HG03175 (cell line): ENCODE measurements around the gene RADX.
"Not testable (repeated sequence)": the region's sequence is repeated elsewhere in the genome, so short reads cannot be mapped to it uniquely, and the experiment has no call there.

Experiments
- ATAC-seq: cut with Tn5 transposase; IDR thresholded peaks from one replicate; pipeline ENCODE4 v1.9.1; 2021; ENCODE audit warnings: mild to moderate bottlenecking, moderate library complexity; ENCODE audit not compliant: unreplicated experiment

Gene RADX, protein sequence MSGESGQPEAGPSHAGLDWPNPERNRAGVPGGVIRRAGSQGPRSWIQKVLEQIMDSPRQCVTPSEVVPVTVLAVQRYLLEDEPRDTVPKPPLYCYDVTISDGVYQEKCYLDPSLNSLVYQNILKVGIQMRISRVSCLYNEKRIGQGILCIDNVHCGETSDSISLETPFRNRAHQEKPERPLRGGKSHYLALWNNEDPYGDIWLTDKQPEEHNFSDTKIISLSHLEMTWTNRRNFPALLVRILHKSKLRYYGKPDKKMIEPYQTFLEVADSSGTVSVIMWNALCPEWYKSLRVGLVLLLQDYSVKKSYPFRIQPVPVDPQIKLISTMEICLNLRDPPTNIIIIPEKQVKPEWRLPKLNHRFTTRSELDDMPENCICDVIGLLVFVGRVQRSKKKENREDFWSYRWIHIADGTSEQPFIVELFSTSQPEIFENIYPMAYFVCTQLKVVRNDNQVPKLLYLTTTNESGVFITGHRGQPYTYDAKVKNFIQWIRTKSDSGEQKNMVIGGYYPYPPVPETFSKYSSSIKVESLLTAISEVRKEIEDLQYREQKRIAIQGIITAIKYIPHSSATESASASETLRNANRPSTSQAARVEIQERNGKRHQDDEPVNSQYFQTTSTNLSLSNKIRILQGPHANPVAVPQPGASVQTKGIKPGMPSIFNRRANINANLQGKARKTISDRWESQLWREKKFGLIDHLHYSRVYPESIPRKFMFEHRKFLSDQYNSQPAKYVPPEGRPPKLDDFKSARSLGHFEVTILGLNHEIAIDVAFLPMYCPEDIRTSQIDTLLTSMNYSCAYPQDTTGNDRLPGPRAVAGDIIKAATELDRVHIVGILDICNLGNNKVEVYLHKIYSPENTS

DNA sequence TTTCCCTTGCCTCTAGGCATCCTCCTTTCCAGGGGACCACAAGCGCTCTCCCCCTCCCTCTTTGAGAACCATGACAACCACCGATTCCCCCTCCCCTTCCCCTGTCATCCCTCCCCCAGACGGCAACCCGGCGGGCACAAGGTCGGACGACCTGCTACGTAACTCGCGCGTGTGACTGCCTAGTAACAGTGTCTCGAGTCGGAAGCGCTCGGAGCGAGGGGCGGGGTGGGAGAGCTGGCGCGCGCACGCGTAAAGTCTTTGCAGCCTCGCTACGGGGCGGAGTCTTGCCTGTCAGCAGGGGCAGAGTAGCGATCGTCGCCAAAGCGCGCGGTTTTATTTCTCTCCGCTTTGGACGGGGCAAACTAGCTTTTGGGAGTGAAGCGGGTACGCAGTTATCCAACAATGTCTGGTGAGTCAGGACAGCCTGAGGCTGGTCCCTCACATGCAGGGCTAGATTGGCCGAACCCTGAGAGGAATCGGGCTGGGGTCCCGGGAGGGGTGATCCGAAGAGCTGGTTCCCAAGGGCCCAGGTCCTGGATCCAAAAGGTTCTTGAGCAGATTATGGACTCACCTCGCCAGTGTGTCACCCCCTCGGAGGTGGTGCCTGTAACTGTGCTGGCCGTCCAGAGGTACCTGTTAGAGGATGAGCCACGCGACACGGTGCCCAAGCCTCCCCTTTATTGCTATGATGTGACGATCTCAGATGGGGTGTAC, at the start of gene RADX:
RADX (plus strand) TSS at position 300 of the 714 bp plus-strand sequence; CDS start at position 403, 103 bp downstream.
- ATAC-seq, result peak; percentile 98

DNA sequence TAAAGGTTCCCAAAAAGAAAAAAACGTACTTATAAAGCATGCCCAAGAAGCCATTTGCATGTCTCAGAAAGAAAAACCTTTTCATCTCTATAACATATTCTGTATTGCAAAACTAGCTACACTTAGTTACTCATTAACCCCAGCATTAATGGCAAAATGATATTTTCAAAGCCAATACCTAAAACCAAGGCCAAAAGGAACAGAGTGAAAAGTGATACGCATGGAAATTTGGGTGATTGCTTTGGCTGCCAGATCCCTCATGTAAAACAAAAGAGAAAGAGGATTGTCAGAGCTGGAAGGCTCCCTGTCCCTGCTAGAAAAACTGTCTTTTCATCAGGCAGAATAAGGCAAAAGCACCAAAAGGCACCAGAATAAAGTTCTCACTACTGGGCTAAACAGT, 46.8 kb upstream of the RADX start:
- no peak for ATAC-seq

DNA sequence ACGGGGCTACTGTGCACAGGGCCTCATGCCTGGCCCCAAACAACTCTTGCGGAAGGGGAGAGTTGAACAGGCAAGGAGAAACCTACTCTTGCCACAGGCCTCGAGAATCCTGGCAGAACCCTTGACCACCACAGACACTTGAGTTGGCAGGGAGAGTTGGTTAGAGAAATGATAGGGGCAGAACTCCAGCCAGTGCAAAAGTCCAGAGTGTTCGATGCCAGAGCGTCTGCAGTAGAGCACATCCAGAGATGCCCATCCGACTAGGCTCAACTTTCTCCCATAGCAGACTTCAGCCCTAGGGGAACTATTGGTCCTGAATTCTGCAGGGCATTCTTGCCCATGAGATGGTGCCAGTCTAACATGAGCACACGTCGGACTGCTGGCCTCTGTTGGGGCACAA, 45.4 kb upstream of the RADX start:
- no peak for ATAC-seq

DNA sequence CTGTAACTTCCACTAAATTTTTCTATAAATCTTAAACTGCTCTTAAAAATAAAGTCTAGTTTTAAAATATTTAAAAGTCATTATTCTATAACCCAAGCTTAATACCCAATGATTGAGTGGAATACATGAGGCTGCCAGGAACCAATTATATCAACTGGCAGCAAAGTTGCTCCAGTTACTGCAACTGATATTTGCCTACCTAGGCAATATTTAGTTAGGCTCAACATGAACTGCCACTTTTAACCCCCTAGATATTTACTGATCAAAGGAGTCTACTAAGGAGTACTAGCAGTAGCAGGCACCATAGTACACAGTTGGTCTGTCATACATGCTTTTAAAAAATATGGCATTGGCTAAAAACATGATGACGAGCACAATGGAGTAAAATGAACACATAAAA, 29.9 kb upstream of the RADX start:
- ATAC-seq, result no peak

DNA sequence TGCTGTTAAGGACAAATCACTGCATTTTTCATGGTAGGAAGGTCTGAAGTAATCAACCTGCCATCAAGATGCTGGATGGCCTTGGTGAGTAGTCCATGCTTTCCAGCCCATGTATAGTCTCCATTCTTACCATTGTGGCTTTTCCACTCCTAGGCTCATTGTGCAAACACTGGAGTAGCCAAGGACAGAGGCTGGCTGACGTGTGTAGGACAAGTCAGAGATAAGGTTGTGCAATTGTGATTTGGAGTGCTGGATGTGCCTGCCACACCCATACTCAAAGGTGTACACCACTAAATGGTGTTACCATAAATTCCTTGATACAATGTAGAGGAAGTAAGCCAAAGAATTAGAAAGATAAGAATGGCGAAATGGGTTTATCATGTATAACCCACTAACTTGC, 26.3 kb upstream of the RADX start:
- ATAC-seq, result no peak

DNA sequence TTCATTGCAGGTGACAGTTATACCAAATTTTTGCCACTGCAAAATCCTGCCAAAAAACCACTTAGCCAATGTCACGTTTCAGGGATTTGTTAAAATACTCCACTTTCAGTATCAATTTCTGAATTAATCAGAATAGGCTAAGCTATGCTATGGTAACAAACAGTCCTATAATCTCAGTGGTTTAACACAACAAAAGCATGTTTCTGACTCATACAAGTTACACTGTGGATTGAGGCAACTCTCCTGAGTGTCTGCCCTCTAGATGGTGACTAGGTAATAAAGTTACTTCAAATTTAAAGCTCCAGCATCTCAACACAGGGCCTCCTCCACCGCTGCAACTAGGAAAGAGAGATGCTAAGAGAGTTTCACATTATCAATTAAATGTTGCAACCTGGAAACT, 23.0 kb upstream of the RADX start:
- no peak for ATAC-seq

DNA sequence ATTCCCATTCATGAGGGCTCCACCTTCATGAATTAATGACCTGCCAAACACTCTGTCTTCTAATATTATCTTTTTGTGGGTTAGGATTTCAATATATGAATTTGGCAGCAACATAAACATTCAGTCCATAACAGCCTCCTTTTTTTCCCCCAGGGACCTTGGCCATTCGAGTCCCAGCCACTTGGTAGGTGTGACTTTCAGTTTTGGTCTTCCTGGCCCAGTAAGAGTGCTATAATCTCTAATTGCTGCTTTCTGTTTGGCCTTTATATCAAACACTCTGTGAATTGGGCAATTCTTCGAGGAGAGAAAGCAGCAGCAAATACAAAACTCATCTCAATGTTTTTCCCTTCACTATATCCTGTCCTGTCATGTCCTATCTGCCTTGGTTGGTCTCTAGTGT, 12.4 kb upstream of the RADX start:
- ATAC-seq, result peak; percentile 92

DNA sequence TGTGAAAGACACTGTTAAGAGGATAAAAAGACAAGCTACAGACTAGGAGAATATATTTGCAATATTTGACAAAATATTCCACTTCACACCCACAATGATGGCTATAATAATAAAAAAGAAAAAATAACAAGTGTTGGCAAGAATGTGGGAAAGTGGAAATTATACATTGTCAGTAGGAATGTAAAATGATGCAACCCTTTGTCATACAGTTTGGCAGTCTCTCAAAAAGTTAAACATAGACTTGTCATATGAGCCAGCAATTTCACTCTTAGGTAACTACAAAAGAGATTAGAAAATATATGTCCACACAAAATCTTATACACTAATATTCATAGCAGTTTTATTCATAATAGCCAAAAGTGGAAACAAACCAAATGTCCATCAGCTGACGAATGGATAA, 5.2 kb upstream of the RADX start:
- no peak for ATAC-seq

DNA sequence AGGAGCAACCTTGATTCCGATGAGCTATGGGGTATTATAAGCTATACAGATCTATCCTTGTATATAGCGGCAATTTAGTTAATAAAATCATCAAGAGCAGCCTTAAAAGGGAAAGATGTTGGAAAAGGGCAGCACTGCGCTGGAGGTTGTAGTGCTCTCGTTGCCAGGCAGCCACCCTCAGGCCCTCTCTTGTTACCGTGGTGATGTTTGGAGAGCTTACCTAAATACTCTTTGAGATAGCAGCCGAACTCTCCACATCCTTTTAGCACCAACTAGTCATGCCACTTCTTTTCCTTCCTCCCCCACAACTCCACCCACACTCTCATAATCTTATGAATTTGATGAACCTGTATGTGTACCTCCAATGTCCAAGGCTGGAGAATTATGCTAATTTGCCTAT, 3.8 kb upstream of the RADX start:
- no peak for ATAC-seq

DNA sequence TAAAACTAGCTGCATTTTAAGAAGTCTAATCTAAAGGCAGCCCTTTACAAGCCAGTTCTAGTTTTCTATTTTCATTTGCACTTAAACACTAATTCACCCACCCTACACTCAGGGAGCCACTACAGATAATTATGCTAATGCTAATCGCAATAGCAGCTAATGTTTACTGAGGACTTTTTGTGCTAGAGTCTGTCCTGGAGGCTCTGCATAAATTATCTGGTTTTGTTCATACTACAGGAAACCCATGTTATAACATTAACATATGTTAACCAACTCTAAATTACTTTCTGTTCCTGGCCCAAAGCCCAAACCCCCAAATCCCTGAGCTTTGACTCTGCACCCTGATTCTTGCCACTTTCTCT, 480 bp upstream of the RADX start:
- ATAC-seq, result peak; percentile 17

DNA sequence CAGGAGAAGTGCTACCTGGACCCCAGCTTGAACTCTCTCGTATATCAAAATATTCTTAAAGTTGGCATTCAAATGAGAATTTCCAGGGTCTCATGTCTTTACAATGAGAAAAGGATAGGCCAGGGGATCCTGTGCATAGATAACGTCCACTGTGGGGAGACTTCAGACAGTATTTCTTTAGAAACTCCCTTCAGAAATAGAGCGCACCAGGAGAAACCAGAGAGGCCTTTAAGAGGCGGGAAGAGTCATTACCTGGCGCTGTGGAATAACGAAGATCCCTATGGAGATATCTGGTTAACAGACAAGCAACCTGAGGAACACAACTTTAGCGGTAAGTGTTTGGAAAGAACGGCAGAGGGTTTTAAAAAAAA, 600 bp downstream of the RADX start:
- peak; percentile 12 for ATAC-seq

DNA sequence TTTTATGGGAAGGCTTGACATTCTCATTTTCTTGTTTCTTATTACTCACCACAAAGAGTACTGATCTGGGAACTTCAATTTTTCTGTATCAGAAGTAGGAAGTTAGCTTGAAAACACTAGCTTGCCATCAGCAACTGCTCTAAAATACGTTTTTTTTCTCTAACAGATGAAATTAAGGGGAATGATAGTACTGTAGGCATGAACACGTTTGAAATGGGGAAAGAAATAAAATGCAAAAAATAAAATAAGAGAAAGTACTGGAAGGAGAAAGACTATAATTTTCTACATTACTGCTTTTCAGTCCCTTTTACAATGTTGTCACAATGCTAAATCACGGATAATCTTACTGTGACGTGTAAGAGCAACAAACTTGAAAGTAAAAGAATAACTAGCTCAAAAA, 1.5 kb downstream of the RADX start:
- ATAC-seq, result no peak

DNA sequence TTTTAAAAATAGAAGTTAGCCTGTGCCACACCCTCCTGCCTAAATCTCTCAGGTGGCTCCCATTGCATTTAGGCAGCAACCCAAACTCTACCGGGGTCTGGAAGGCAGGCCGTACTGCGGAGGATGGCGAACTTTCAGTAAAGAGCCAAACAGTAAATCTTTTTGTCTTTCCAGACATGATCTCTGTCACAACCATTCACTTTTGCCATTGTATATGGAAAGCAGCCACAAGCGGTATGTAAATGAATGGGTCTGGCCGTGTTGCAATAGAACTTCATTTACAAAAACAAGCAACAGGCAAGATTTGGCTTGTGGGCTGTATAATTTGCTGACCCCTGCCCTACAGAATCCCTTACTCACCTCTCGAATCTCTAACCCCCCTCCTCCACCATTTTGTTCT, 3.3 kb downstream of the RADX start:
- ATAC-seq, result no peak

DNA sequence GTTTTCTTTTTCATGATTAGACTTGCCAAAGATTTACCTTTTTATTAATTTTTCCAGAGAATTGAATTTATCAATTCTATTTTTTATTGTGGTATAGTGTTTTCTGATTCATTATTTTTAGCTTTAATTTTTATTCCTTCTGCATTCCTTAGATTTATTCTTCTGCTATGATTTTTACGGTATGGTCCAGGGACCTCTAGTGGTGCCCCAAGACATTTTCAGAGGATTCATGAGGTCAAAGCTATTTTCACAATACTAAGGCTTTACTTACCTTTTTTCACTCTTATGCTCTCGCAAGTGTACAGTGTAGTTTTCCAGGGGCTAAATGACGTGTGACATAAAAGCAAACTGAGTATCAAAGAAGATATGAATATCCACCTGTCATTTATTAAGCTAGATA, 8.0 kb downstream of the RADX start:
- ATAC-seq, result no peak

DNA sequence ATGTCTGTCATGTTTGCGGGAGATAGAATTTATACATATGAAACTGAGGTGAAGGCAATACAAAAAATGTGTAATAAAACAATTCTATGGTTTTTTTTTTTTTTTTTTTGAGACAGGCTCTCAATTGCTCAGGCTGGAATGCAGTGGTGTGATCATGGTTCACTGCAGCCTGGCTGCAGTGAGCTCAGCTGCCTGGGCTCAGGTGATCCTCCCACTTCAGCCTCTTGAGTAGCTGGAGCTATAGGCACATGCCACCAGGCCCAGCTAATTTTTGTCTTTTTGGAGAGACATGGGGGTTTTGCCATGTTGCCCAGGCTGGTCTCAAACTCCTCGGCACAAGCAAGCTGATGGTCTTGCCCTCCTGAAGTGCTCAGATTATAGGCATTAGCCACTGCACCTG, 10.1 kb downstream of the RADX start:
- ATAC-seq, result no peak

DNA sequence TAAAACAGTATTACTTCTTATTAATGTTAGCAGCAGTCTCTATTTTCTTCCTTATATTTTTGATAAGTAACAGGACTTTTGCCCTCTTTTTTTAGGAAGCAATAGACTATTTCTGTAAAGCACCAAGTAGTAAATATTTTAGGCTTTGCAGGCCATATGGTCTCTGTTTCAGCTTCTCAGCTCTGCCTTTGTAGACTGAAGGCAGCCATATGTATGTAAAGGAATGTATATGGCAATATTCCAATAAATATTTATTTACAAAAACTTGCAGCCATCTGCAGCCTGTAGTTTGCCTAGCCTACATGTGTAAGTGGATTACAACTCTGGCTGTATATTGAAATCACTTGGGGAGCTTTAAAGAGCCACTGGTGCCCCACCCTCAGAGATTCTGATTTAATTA, 15.0 kb downstream of the RADX start:
- ATAC-seq, result no peak

DNA sequence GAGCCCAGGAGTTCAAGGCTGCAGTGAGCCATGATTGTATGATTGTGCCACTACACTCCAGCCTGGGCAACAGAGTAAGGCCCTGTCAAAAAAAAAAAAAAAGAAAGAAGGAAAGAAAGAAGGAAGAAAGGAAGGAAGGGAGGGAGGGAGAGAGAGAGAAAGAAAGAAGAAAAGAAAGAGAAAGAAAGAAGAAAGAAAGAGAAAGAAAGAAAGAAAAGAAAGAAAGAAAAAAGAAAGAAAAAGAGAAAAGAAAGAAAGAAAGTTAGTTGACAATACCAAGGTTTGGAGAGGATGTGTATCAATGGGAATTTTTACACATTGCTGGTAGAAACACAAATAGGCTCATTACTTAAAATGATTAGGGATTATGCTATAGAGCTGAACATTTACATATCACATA, 19.8 kb downstream of the RADX start:
- no peak for ATAC-seq

DNA sequence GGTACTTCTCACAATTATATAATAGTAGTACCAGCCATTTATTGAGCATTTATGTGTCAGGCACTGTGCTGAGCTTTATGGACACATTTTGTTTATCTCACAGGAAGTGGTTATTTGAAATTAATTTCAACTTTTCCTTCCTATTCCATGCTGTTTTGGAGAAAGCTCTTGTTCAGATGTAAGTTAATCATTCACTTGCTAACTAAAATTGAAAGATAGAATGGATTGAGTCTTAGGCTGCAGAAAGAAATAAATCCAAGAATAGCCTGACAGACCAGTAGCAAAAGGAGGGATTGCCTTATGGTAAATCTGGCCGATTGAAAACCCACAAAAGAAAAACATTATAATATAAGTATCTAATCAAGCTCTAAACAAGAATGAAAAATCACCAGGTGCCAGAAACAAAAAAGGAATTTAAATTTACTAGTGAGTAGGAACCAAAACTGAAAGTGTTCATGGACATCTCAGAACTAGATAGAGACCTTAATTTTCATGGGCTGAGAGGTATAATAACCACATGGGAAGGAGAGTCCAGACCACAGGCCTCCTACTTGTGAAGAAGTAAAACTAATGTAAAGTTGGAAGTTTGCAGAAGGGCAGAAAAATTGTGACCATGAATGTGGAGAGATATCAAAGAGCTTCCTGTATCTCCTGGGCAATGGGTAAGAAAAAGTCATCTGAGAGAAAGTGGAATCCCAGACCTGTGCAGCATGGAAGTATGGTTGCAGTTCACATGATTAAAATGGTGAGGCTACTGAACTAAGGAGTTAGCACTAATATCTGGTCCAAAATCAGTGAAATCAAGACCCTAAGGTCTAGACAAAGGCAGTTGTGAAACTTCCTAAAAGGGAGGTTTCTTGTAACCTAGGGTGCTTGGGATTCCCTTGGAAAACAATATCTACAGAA, 38.0 kb downstream of the RADX start:
- peak; percentile 98 for ATAC-seq

DNA sequence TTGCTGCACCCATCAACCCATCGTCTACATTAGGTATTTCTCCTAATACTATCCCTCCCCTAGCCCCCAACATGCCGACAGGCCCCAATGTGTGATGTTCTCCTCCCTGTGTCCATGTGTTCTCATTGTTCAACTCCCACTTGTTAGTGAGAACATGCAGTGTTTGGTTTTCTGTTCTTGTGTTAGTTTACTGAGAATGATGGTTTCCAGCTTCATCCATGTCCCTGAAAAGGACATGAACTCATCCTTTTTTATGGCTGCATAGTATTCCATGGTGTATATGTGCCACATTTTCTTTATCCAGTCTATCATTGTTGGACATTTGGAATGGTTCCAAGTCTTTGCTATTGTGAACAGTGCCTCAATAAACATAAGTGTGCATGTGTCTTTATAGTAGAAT, 41.8 kb downstream of the RADX start:
- ATAC-seq, result not testable (repeated sequence)

DNA sequence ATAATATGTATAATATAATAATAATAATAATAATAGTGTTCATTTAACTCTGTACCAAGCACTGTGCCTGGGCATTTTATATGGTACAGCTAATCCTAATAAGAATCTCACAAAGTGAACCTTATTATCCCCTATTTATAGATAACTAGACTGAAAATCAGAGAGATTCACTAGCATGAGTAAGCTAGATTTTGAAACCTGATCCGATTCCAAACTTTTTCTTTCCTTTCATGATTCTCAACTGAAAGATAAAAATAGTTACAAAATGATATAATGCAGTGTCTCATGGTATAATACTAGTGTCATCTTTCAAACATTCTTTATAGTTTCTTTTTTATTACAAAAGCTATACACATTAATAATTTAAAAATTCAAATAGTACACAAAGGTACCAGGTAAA, 58.9 kb downstream of the RADX start:
- no peak for ATAC-seq

DNA sequence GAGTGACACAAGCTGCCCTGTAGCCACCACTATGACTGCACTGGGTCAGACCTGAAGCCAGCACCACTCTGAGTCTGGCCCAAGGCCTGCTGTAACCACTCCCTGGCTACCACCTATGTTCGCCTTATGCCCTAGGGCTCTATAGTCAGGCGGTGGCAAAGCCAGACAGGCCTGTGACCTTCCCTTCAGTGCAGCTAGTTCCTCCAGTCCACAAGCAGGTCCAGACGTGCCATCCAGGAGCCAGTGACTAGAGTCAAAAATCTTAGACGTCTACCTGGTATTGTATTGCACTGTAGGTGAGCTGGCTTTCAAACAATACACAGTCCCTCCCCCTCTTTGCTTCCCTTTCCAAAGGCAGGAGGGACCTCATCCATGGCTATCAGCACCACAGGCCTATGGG, 60.7 kb downstream of the RADX start:
- ATAC-seq, result no peak
